Panc1 (cell line): ENCODE data around the gene CFAP97. TPM values are rescaled to one million over a fixed set of nuclear protein-coding genes. Genes with fewer than 3 reads are reported as not detected.

Experiments
- ATAC-seq: fragments of 200-7000 bp; cut with Tn5 transposase; 2 replicates; pipeline ENCODE4 v1.9.1; 2020; ENCODE audit warnings: mild to moderate bottlenecking, moderate library complexity
- Bru-seq: library from RNA; stranded (reverse); fragments of 400-500 nt; gene quantifications from one replicate; lab custom pipeline; 2021; lab: Mats Ljungman, UMichigan
- BruChase-seq, 2 experiments: library from RNA; stranded (reverse); fragments of 400-500 nt; gene quantifications; one replicate each; lab custom pipeline; 2021; lab: Mats Ljungman, UMichigan
- BruUV-seq: library from RNA; stranded (reverse); fragments of 400-500 nt; replicated peaks from 2 replicates; lab custom pipeline; 2021; lab: Mats Ljungman, UMichigan
- CTCF ChIA-PET: fragments of 300-600 bp; sonication (Branson Sonifier 250); formaldehyde crosslinking; loops from one replicate; lab custom pipeline; 2022; ENCODE audit warnings: antibody characterized with exemption; lab: Charles Lee
- POLR2A ChIA-PET: fragments of 300-600 bp; sonication (Branson Sonifier 250); formaldehyde crosslinking; loops from one replicate; lab custom pipeline; 2022; ENCODE audit warnings: antibody characterized with exemption; lab: Charles Lee
- DNase-seq: peaks from one replicate; pipeline ENCODE4 v3.0.0-alpha.2; 2010; ENCODE audit warnings: low read depth, low spot score
- H3K27ac ChIP-seq: 2 replicates; pipeline ENCODE4 v1.5.1; 2011; ENCODE audit warnings: mild to moderate bottlenecking, low read length, inconsistent platforms
- H3K27me3 ChIP-seq: fragments of 200-500 bp; sonication (Bioruptor generic); 2 replicates; pipeline ENCODE4 v1.6.0; 2014; ENCODE audit warnings: low read length, inconsistent platforms; ENCODE audit not compliant: control insufficient read depth, insufficient read depth
- H3K36me3 ChIP-seq: fragments of 200-500 bp; sonication (Bioruptor generic); 2 replicates; pipeline ENCODE4 v1.5.1; 2014; ENCODE audit warnings: inconsistent platforms, mild to moderate bottlenecking, low read length, moderate library complexity; ENCODE audit not compliant: control insufficient read depth, insufficient read depth
- H3K4me1 ChIP-seq: 2 replicates; pipeline ENCODE4 v1.5.1; 2011; ENCODE audit warnings: inconsistent platforms, mild to moderate bottlenecking, low read length, moderate library complexity; ENCODE audit not compliant: control insufficient read depth, insufficient read depth
- H3K4me3 ChIP-seq, 2 experiments: 2 replicates each; pipeline ENCODE4 v1.5.1; 2011 to 2012; ENCODE audit warnings: low read depth in 2 of 2, low read length in 2 of 2, mild to moderate bottlenecking in 2 of 2, inconsistent platforms in 1 of 2, moderate library complexity in 1 of 2
- H3K9me3 ChIP-seq: fragments of 200-500 bp; sonication (Bioruptor generic); 2 replicates; pipeline ENCODE4 v1.5.1; 2014; ENCODE audit warnings: low read depth, mild to moderate bottlenecking, inconsistent platforms, low read length, moderate library complexity; ENCODE audit not compliant: control insufficient read depth, insufficient read depth
- CTCF ChIP-seq: fragments of 450-650 bp; IDR thresholded peaks from 2 replicates; pipeline ENCODE4 v1.5.1; 2017; ENCODE audit warnings: mild to moderate bottlenecking
- SIN3A ChIP-seq: IDR thresholded peaks from 2 replicates; pipeline ENCODE4 v1.6.1; 2012; ENCODE audit warnings: low read depth, mild to moderate bottlenecking, low read length, moderate library complexity, borderline replicate concordance; ENCODE audit not compliant: insufficient read depth
- TCF7L2 ChIP-seq: IDR thresholded peaks from 2 replicates; pipeline ENCODE4 v1.6.1; 2011; ENCODE audit warnings: mild to moderate bottlenecking, low read depth, low read length, inconsistent platforms
- in situ Hi-C: cut with HindIII; loops from 2 replicates; pipeline ENCODE4 v1.10.0; 2016; ENCODE audit warnings: low sequenced_read_pairs, low pct_unique_long_range_greater_than_20kb
- intact Hi-C: fragments of 100-400 bp; cut with micrococcal nuclease; formaldehyde crosslinking; loops from one replicate; pipeline ENCODE4 v1.10.0; 2022; ENCODE audit not compliant: unreplicated experiment
- long read RNA-seq: library from polyadenylated mRNA; unstranded; transcript quantifications from one replicate; pipeline ENCODE4 v2.0.0, GENCODE V29; 2021; ENCODE audit not compliant: unreplicated experiment
- polyA plus RNA-seq: library from polyadenylated mRNA; unstranded; fragments of >200 nt; gene quantifications from one replicate; pipeline ENCODE4 v1.2.1, GENCODE V29; 2012; ENCODE audit warnings: missing spikeins; ENCODE audit not compliant: insufficient read length
- total RNA-seq: library from RNA; stranded (reverse); gene quantifications from one replicate; pipeline ENCODE4 v1.2.1, GENCODE V29; 2021; ENCODE audit not compliant: unreplicated experiment
- TF ChIP-seq, protein P1 (sequence below), 2 experiments: IDR thresholded peaks; 2 replicates each; pipeline ENCODE4 v1.6.1; 2011 to 2012; ENCODE audit warnings: low read depth in 2 of 2, control low read depth in 1 of 2, low read length in 1 of 2, mild to moderate bottlenecking in 1 of 2, moderate library complexity in 1 of 2; ENCODE audit not compliant: insufficient read depth in 1 of 2

Gene CFAP97
- total RNA-seq = 39.0 TPM
- 9.6 TPM for polyA plus RNA-seq
- percentile 75 among the genes with signal in this experiment for Bru-seq, nascent RNA
- BruChase-seq, experiment 1, labeled RNA remaining after a 2-hour chase = percentile 81 among the genes with signal in this experiment
- BruChase-seq, experiment 2, labeled RNA remaining after a 6-hour chase = percentile 91 among the genes with signal in this experiment
- long read RNA-seq, full-length matches to known transcripts = 36 of 71 reads
- long read RNA-seq, partial matches to known transcripts = 23 of 71 reads
- long read RNA-seq, other reads (novel, unspliced or antisense) = 12 of 71 reads

GRCh38 chr4:185203486-185204237 lies at the start of gene CFAP97:
Gene CFAP97, minus strand, starts transcription at chr4:185204000. Its CDS starts 12,804 bp downstream, at chr4:185191196.
- peak; percentile 93 for ATAC-seq
- intact Hi-C loops = loop anchor here (10.0 kb wide), 1 partner anchor 391 kb away; no protein-coding TSS in a partner anchor
- no peaks in the 10 kb centered on the region for H3K9me3 ChIP-seq
- H3K4me1 ChIP-seq = peaks cover 17% of the 10 kb centered on the region
- H3K4me3 ChIP-seq = peak within 1 kb of the TSS; percentile 61 to 82
- ChIA-PET CTCF (interaction anchor here (0.6 kb wide), 1 partner anchor 714 kb away, joined by 3 read pairs; no protein-coding TSS in a partner anchor), POLR2A (no interaction called here)
- in situ Hi-C loops = no loop called here
- TF ChIP-seq CTCF = no peak
- TF ChIP-seq TCF7L2 = peak; percentile 30; the same call in 1 of the 2 replicates
- TF ChIP-seq SIN3A = peak; percentile 70; the same call in 1 of the 2 replicates
- no peak for DNase-seq
- peak within 1 kb of the TSS; percentile 82 for H3K27ac ChIP-seq
- no peaks in the 10 kb centered on the region for H3K27me3 ChIP-seq
- BruUV-seq = no TSS peak
- H3K36me3 ChIP-seq = no peaks in the 10 kb centered on the region

GRCh38 chr4:185249105-185249504 lies 45.3 kb upstream of the CFAP97 start:
- POLR2A ChIA-PET = no interaction called here
- Histone ChIP-seq H3K4me1 (no peaks in the 10 kb centered on the region), H3K4me3 (no peak overlapping the region), H3K9me3 (no peaks in the 10 kb centered on the region), H3K36me3 (no peaks in the 10 kb centered on the region), H3K27ac (no peak overlapping the region), H3K27me3 (no peaks in the 10 kb centered on the region)
- CTCF ChIA-PET = no interaction called here
- ATAC-seq = no peak
- intact Hi-C loops (no loop called here), in situ Hi-C loops (no loop called here)
- BruUV-seq = no TSS peak
- no peak for TF ChIP-seq CTCF
- no peak for TF ChIP-seq SIN3A
- no peak for TF ChIP-seq TCF7L2
- TF ChIP-seq, protein P1, sequence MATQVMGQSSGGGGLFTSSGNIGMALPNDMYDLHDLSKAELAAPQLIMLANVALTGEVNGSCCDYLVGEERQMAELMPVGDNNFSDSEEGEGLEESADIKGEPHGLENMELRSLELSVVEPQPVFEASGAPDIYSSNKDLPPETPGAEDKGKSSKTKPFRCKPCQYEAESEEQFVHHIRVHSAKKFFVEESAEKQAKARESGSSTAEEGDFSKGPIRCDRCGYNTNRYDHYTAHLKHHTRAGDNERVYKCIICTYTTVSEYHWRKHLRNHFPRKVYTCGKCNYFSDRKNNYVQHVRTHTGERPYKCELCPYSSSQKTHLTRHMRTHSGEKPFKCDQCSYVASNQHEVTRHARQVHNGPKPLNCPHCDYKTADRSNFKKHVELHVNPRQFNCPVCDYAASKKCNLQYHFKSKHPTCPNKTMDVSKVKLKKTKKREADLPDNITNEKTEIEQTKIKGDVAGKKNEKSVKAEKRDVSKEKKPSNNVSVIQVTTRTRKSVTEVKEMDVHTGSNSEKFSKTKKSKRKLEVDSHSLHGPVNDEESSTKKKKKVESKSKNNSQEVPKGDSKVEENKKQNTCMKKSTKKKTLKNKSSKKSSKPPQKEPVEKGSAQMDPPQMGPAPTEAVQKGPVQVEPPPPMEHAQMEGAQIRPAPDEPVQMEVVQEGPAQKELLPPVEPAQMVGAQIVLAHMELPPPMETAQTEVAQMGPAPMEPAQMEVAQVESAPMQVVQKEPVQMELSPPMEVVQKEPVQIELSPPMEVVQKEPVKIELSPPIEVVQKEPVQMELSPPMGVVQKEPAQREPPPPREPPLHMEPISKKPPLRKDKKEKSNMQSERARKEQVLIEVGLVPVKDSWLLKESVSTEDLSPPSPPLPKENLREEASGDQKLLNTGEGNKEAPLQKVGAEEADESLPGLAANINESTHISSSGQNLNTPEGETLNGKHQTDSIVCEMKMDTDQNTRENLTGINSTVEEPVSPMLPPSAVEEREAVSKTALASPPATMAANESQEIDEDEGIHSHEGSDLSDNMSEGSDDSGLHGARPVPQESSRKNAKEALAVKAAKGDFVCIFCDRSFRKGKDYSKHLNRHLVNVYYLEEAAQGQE (IDR thresholded peaks at IDR 0.05; ENCODE audit: insufficient read depth in 1 of 2, low read depth in 2 of 2, low read length in 1 of 2) = no peak
- DNase-seq = no peak
